Esophagus (tissue), 2 donors: ENCODE measurements around the gene ANKRD31. TPM values are rescaled to one million over a fixed set of nuclear protein-coding genes. Genes with fewer than 3 reads are reported as not detected.

Source experiments
- H3K27ac ChIP-seq, 2 donors: one replicate each; pipeline ENCODE4 v1.5.1; 2013; ENCODE audit warnings: low read depth in 2 of 2, mild to moderate bottlenecking in 2 of 2, inconsistent platforms in 1 of 2, low read length in 1 of 2, moderate library complexity in 1 of 2
- H3K27me3 ChIP-seq, 2 donors: one replicate each; pipeline ENCODE4 v1.6.1; 2013; ENCODE audit warnings: low read length in 2 of 2, control low read depth in 1 of 2, mild to moderate bottlenecking in 1 of 2; ENCODE audit not compliant: insufficient read depth in 2 of 2, control insufficient read depth in 1 of 2
- H3K36me3 ChIP-seq, 2 donors: one replicate each; pipeline ENCODE4 v1.6.1; 2013; ENCODE audit warnings: low read length in 1 of 2; ENCODE audit not compliant: control insufficient read depth in 2 of 2, insufficient read depth in 2 of 2
- H3K4me1 ChIP-seq, 2 donors: one replicate each; pipeline ENCODE4 v1.6.1; 2013; ENCODE audit warnings: low read length in 1 of 2; ENCODE audit not compliant: control insufficient read depth in 2 of 2, insufficient read depth in 2 of 2
- H3K4me3 ChIP-seq, 2 donors: one replicate each; pipeline ENCODE4 v1.5.1; 2013; ENCODE audit warnings: low read length in 2 of 2, mild to moderate bottlenecking in 2 of 2, low read depth in 1 of 2, moderate library complexity in 1 of 2
- H3K9me3 ChIP-seq, 2 donors: one replicate each; pipeline ENCODE4 v1.6.1; 2013; ENCODE audit warnings: mild to moderate bottlenecking in 2 of 2, low read depth in 1 of 2, low read length in 1 of 2, moderate library complexity in 1 of 2; ENCODE audit not compliant: control insufficient read depth in 2 of 2, insufficient read depth in 1 of 2
- WGBS, 2 donors: extraction: QIAGEN DNeasy Blood & Tissue Kit; methylation state at CpG; one replicate each; pipeline ENCODE4 v1.1.7; 2013; 5-methylcytosine and 5-hydroxymethylcytosine counted together
- polyA plus RNA-seq, 2 donors: library from polyadenylated mRNA; stranded (reverse); fragments of 200-250 nt; gene quantifications; one replicate each; pipeline ENCODE4 v1.2.3, GENCODE V29; 2013
- donor health status: healthy with polysubstance abuse.
- donor health status: Bipolar disorder and iron deficiency.

Gene ANKRD31, protein sequence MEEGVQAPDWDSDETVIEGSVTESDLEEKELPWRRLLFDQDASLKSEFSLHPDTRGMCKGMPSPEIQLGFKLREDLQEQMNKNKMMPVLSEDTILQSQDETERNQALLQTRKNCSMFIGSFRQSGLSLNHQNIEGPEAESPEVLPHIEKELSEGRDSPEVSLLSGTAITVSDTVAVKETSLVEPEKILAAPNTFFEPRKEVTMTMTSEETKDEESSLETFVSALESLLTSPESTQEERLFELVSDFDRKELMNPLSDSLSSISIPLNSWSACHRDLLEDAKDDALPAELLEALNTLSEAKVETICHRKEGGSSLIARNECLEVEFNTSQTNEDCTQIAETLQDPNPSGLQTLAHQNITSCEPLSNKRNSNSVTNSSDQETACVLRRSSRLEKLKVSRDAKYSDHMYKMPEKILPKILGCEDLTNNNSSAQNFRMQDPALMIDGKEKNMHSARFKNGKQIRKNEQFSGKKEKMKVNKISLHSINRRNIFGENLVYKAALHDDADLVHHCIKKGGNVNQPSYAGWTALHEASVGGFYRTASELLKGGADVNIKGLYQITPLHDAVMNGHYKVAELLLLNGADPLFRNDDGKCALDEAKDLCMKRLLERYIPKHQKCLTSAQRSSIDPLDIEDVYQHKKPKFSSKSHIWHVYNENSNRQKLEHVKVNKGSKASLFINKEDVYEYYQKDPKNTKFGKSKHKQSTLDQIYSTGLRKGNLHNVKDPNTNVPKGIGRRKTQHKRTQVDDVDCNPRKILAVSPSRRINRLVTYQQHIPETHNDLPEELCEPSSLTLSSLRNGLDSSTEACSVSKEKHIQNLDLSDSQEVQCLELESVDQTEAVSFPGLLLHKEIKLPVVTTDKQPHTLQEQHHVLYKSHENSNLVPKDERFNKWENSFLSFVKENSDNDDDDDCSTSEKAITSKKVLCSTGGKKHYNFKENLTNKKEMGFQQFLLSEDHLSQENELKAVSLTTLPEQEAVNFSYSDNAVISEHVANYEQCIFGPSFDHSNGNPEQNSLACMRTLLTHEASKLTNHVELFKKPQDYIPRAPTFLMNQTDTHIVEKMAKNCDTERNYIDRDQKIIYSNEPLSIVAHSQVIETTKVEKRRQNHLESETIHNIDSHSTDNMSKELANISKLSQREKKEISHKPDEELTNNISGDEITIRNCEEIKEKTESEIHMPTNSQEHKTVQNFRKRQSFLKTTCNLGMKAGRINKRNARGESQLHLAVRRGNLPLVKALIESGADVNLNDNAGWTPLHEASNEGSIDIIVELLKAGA (N-terminal part only)
- under 1 TPM; 0.26 to 0.51 TPM for polyA plus RNA-seq

DNA sequence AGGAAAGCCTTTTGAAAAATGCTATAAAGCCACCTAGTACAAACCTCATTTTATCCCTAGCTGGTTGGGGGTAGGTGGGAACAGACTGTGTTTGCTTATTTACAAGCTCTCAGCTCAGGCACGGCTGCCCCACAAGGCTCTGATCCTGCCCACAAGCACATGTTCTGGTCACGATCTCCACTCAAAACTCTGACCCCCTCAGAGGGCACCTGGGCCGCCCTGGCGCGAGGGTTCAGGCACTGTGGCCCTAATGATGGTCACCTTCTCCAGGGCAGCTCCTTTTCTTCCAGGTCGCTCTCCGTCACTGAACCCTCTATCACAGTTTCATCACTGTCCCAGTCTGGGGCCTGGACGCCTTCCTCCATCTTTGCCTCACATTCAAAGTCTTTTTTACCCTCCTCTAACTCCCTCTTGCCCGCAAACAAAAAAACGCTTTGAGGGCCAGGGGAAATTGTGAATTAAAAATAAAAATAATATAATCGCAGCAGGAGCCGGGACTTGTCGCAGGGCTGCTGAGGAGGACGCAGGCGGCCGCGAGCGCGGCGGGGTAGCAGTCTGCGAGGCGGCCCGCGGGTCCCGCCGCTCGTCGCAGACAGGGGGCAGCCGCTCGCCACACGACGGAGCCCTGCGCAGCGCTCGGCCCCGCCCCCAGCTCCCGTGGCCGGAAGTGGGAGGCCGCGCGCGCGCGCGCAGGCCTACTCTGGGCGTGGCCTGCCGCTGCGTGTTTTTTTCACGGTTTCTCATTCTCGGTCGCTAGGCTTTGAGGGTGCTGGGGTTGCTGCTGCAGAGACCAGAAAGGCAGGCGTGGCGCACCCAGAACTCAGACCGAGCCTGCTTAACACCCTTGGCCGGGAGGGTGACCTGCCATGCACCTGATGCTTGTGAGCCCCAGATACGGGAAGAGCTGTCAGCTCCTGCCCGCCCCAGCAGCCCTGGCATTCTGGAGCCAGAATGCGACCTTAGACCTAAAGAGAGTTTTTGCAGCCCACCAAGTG, at the start of gene ANKRD31:
Gene ANKRD31, minus strand, starts transcription at position 557 of the 995 bp plus-strand sequence. Its CDS starts 192 bp downstream, at position 365.
- peak within 1 kb of the TSS; percentile 51 to 67 for H3K4me3 ChIP-seq
- no peaks in the 10 kb centered on the region for H3K9me3 ChIP-seq
- H3K36me3 ChIP-seq, result no peaks in the 10 kb centered on the region
- H3K27ac ChIP-seq, result peak within 1 kb of the TSS; percentile 62 to 84
- no peaks in the 10 kb centered on the region for H3K4me1 ChIP-seq
- no peaks in the 10 kb centered on the region for H3K27me3 ChIP-seq
- WGBS, 2 donors, result 3 to 6% methylated on average over 43 to 58 of the region's 58 CpGs

DNA sequence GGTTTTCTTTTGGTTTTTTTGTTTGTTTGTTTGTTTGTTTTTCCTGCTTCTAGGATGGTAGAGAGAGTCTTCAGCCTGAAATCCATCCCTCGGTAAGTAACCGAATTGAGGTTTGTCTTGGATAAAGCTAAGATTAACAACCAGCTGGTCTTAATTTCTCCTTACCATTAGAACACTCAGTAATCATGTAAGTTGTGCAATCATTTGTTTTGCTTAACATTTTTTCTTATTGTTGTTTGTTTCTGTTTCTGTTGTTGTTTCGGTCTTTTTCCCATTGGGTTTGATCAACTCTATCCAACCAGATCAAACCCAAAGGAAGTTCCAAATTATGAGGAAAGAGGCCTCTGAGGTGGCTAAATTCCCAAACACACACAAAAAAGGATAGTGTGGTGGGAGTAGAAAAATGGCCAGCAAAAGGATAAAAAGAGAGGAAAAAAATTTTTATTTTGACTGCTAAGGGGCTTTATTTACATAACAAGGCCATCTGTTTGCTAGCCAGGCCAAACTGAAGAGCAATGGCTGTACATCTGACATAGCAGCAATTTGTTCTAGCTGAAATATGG, 49.6 kb upstream of the ANKRD31 start:
- Histone ChIP-seq H3K36me3 (no peaks in the 10 kb centered on the region), H3K27ac (no peak overlapping the region), H3K9me3 (no peaks in the 10 kb centered on the region), H3K27me3 (no peaks in the 10 kb centered on the region), H3K4me3 (no peak overlapping the region), H3K4me1 (no peaks in the 10 kb centered on the region)
- 79 to 85% methylated on average over 3 of the region's 3 CpGs for WGBS, 2 donors

DNA sequence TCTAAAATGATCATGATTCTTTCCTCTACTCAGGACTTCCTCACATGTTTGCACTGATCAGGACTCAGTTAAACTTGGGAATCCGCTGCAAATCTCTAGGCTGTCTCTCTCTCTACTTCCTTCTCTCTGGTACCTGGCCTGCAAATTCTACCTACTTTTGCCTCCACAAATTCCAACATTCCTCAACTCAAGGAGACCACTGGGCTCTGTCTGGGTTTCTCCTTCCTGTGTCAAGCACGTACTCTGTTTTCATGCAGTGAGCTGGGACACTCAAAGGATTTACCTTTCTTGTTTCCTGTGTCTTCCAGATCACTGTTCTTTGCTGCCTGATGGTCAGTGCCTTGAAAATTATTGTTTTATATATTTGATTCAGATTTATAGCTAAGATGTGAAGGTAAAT, 45.9 kb upstream of the ANKRD31 start:
- Histone ChIP-seq H3K9me3 (no peaks in the 10 kb centered on the region), H3K4me3 (no peak overlapping the region), H3K4me1 (no peaks in the 10 kb centered on the region), H3K27me3 (no peaks in the 10 kb centered on the region), H3K27ac (no peak overlapping the region), H3K36me3 (no peaks in the 10 kb centered on the region)
- WGBS, 2 donors, result 91% methylated on average over 2 of the region's 2 CpGs

DNA sequence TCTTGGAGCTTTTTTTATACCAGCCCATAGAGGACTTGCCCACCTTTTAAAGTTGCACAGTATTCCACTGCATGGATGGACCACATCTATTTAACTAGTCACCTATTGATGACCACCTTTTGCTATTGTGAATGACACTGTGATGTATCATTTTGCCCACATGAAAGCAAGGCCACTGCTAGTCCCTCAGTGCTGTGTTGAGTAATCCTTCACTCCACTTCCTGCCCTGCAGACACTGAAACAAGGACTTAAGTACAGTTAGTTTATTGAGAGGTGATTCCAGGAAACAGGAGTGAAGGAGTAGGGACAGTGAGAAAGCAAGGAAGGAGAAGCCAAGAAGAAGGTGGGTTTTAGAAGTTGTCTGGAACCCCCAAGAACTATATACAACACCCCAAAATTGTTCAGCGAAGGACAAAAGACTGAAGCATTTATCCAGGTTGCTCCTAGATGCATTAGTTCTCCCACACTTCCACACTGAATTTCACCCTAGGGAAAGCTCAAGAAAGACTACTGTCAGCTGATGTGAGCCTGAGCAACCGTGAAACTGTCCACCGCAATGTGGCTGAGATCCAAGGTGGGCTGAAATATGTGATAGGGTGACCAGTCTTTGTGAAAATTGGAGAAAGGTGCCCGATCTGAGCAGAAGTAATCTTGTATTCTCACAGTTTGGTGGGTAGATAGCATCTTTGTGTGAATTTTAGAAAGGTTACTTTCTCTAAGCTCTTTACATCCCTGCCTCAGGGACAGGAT, 45.2 kb upstream of the ANKRD31 start:
- WGBS, 2 donors, result 87 to 92% methylated on average over 4 of the region's 4 CpGs
- Histone ChIP-seq H3K27ac (no peak overlapping the region), H3K4me1 (no peaks in the 10 kb centered on the region), H3K4me3 (no peak overlapping the region), H3K27me3 (no peaks in the 10 kb centered on the region), H3K36me3 (no peaks in the 10 kb centered on the region), H3K9me3 (no peaks in the 10 kb centered on the region)

DNA sequence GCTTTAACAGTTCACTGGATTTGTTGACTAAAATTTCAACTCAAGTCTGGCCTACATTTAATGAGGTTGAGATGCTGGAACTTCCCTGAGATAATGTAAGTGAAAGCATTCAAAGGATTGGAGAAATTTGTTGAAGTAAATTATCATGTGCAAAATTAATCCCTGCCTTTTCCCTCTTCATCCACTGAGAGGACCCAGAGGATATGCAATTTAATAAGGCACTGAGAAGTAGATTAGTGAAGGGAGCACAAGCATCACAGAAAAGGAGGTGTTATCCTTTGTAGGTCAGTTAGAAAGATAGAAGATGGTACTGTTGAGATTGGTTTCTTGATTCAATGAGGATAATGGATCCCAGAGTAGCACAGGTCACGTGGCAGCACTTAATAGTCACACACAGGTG, 42.6 kb upstream of the ANKRD31 start:
- no peak overlapping the region for H3K27ac ChIP-seq
- H3K9me3 ChIP-seq, result no peaks in the 10 kb centered on the region
- no peaks in the 10 kb centered on the region for H3K27me3 ChIP-seq
- H3K4me3 ChIP-seq, result no peak overlapping the region
- 77 to 81% methylated on average over 1 of the region's 1 CpG for WGBS, 2 donors
- H3K36me3 ChIP-seq, result no peaks in the 10 kb centered on the region
- H3K4me1 ChIP-seq, result no peaks in the 10 kb centered on the region

DNA sequence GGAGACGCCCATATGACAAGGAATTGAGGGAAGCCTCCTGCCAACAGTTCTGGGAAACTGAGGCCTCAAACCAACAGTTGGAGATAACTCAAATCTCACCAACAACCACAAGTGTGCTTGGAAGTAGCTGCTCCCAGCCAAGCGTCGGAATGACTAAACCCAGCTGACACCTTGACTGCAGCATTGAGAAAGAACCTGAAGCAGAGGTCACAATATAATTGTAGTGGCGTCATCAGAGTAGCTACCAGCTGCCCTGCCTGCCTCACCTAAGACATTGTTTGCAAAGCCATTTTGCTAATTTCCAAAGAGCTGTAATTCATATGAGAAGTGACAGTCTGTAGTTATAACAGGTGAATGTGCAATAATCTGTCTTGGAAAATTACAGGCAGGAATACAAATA, 40.8 kb upstream of the ANKRD31 start:
- H3K27ac ChIP-seq, result peak overlapping the region in 1 of 2 donors; percentile 9
- H3K4me3 ChIP-seq, result no peak overlapping the region
- H3K36me3 ChIP-seq, result no peaks in the 10 kb centered on the region
- 64 to 76% methylated on average over 4 of the region's 4 CpGs for WGBS, 2 donors
- no peaks in the 10 kb centered on the region for H3K4me1 ChIP-seq
- H3K9me3 ChIP-seq, result no peaks in the 10 kb centered on the region
- no peaks in the 10 kb centered on the region for H3K27me3 ChIP-seq

DNA sequence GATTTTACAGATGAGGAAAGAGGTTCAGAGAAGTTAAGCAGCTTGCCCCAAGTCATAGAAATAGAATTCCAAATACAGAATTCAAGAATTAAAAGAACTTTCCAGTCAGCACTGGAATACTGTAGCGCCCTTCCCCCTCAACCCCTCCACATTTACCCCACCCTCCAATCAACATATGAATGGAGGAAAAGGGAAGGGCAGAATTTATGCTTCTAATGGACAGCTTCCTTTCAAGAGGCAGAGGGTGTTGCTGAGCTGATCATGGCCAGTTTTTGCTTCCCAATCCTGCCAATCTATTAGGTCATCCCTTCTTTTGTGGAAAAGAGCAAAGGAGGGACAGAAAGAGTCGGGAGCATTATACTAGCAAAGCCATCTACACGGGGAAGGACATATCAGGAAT, 39.1 kb upstream of the ANKRD31 start:
- H3K9me3 ChIP-seq, result no peaks in the 10 kb centered on the region
- no peak overlapping the region for H3K27ac ChIP-seq
- WGBS, 2 donors, result 61 to 68% methylated on average over 3 of the region's 3 CpGs
- H3K27me3 ChIP-seq, result no peaks in the 10 kb centered on the region
- H3K4me3 ChIP-seq, result no peak overlapping the region
- no peaks in the 10 kb centered on the region for H3K4me1 ChIP-seq
- H3K36me3 ChIP-seq, result no peaks in the 10 kb centered on the region

DNA sequence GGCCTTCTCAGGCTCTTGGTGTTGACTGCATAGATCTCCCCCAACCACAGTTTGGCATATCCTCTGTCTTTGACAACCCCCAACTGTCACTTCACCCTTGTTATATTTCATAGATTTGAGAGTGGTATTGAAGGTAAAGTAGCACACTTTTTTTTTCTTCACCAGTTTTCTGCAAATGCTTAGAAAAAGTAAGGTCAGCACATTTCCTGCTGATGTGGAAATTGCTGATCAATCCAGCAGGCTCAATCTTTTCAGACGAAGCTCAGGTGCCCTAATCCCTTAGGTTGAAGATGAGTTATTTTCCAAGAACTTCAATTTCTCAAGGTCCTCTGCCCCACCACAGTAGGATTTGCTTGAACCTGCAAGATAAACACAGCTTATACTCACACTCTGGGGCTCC, 38.5 kb upstream of the ANKRD31 start:
- Histone ChIP-seq H3K27ac (no peak overlapping the region), H3K9me3 (no peaks in the 10 kb centered on the region)
- WGBS, 2 donors, result 54 to 67% methylated on average over 1 of the region's 1 CpG

More for the DNA sequence above, 38.5 kb upstream of the ANKRD31 start:
- Histone ChIP-seq H3K36me3 (no peaks in the 10 kb centered on the region), H3K4me3 (no peak overlapping the region), H3K27me3 (no peaks in the 10 kb centered on the region), H3K4me1 (no peaks in the 10 kb centered on the region)
